ENCODE data around the gene MOB1A. TPM values are rescaled to one million over a fixed set of nuclear protein-coding genes. Genes with fewer than 3 reads are reported as not detected.

MOB1A gene
- total RNA-seq, 2 donors from 2014 or later: 121 to 135 TPM

DNA sequence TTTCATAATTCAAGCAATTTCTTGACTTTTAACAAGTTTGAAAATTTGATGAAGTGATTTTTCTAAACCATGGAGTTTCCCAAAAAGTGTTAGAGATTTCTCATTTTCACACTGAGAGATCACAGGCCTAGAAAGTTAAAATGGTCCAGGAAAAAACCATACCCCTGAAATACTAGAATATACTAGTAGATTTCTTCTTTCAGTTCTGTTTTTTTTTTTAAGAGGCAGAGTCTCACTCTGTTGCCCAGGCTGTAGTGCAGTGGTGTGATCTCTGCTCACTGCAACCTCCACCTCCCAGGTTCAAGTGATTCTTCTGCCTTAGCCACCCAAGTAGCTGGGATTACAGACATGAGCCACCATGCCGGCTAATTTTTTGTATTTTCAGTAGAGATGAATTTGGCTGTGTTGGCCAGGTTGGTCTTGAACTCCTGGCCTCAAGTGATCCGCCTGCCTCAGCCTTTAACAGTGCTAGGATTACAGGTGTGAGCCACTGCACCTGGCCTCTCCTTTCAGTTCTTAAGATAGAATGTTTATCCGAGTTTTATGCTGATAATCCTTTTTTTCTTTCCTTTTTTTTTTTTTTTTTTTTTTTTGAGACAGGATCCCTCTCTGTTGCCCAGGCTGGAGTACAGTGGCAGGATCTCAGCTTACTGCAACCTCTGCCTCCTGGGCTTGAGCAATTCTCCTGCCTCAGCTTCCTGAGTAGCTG is 34.2 kb upstream of the MOB1A start:
- Mint-ChIP-seq H3K4me1 (ENCODE audit: low read depth) (peaks cover 18% of the 10 kb centered on the region), H3K27ac (no peak overlapping the region), H3K9me3 (no peaks in the 10 kb centered on the region), H3K36me3 (ENCODE audit: insufficient read depth in 2 of 2) (peaks cover 17 to 65% of the 10 kb centered on the region in 2 donors), H3K27me3 (ENCODE audit: low read depth) (no peaks in the 10 kb centered on the region), H3K4me3 (no peak overlapping the region)
- no peak for ATAC-seq (replicated peaks in 1 of 2)
- no peak for DNase-seq

DNA sequence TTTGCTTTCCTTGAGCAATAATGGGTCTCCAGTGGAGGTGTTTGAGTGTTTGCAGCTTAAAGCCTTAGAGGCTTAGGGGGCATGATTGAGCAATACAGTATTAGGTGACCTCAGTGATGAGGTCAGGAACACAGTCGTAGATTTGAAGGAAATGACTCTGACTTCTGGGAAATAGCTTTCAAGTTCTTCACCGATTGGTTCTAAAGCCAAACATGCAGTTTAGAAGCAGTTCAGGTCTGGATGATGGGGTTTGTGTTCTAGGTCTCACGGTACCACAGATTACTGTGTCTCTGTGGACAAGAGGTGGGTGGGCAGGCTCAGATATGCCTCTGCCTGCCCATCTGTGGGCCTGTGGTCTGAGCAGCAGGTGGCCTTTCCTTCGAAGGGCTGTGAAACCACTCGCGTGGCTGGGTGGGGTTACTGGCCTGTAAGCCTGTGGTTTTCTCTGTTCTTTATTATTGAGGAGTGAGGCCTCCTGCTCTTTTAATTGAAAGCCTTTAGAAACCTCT is 27.6 kb upstream of the MOB1A start:
- Mint-ChIP-seq H3K9me3 (no peaks in the 10 kb centered on the region), H3K4me3 (peak overlapping the region; percentile 78 to 90), H3K27ac (peak overlapping the region; percentile 98), H3K36me3 (ENCODE audit: insufficient read depth in 2 of 2) (peaks cover 27 to 71% of the 10 kb centered on the region in 2 donors), H3K4me1 (ENCODE audit: low read depth) (peaks cover 77% of the 10 kb centered on the region), H3K27me3 (ENCODE audit: low read depth) (no peaks in the 10 kb centered on the region)
- ATAC-seq (replicated peaks in 1 of 2) (peak; percentile 91 to 95), DNase-seq (peak; percentile 71 to 73)

DNA sequence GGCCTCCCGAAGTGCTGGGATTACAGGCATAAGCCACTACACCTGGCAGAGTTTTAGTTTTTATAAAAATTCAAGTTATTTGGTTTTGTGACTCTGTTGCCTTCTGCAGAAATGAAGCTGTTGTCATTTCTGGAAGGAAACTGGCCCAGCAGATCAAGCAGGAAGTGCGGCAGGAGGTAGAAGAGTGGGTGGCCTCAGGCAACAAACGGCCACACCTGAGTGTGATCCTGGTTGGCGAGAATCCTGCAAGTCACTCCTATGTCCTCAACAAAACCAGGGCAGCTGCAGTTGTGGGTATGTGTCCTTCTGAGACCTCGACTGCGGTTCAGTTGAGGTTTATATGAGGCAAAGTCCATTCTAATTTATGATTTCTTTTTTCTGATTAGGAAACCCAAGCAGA is 26.9 kb upstream of the MOB1A start:
- H3K4me3 Mint-ChIP-seq: peak overlapping the region; percentile 78 to 90
- ATAC-seq (replicated peaks in 1 of 2): peak; percentile 58 to 59
- peak overlapping the region; percentile 98 for H3K27ac Mint-ChIP-seq
- no peaks in the 10 kb centered on the region for H3K27me3 Mint-ChIP-seq (ENCODE audit: low read depth)
- H3K9me3 Mint-ChIP-seq: no peaks in the 10 kb centered on the region
- peaks cover 26 to 70% of the 10 kb centered on the region in 2 donors for H3K36me3 Mint-ChIP-seq (ENCODE audit: insufficient read depth in 2 of 2)
- H3K4me1 Mint-ChIP-seq (ENCODE audit: low read depth): peaks cover 84% of the 10 kb centered on the region
- peak; percentile 52 to 57 for DNase-seq

DNA sequence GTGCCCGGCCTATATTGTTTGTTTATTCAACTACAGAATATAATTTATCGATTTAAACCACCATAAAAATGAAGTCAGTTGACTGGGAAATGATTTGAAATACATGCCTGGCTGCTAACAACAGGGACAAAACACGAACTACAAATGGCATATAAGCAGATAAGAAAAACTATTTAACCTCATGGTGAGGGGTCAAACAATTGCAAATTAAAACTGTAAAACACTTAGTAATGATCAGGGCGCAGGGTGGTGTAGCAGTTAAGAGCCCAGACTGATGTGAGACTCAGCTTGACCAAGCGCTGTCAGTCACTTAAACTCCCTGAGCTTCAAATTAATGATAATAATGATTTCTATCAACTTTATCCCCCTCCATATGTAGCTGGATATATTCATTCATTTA is 26.4 kb upstream of the MOB1A start:
- Mint-ChIP-seq H3K27me3 (ENCODE audit: low read depth) (no peaks in the 10 kb centered on the region), H3K9me3 (no peaks in the 10 kb centered on the region), H3K4me1 (ENCODE audit: low read depth) (peaks cover 89% of the 10 kb centered on the region), H3K36me3 (ENCODE audit: insufficient read depth in 2 of 2) (peaks cover 29 to 75% of the 10 kb centered on the region in 2 donors), H3K27ac (peak overlapping the region; percentile 98), H3K4me3 (peak overlapping the region; percentile 78 to 90)
- ATAC-seq (replicated peaks in 1 of 2): no peak
- no peak for DNase-seq

DNA sequence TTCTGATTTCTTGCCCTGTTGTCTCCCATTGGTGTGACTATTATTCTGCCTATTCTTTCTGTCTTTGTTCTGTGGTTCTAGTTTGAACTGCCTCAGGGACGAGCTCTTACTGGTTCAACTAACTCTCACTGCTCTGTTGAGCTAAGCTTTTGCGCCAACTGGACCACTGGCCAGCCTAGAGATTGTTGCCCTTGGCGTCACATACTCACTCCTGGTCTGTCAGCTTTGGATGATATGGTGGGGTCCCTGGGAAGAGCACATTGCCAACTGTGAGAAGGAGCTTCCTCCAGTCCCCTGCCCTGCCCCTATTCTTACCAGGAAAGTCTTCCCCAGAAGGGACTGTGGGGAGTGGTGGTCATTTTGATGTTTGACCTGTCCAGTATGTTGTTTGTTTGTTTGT is 25.8 kb upstream of the MOB1A start:
- H3K36me3 Mint-ChIP-seq (ENCODE audit: insufficient read depth in 2 of 2): peaks cover 31 to 77% of the 10 kb centered on the region in 2 donors
- peaks cover 93% of the 10 kb centered on the region for H3K4me1 Mint-ChIP-seq (ENCODE audit: low read depth)
- H3K9me3 Mint-ChIP-seq: no peaks in the 10 kb centered on the region
- H3K27ac Mint-ChIP-seq: peak overlapping the region; percentile 98
- H3K27me3 Mint-ChIP-seq (ENCODE audit: low read depth): no peaks in the 10 kb centered on the region
- peak overlapping the region; percentile 78 to 90 for H3K4me3 Mint-ChIP-seq
- no peak for ATAC-seq (replicated peaks in 1 of 2)
- DNase-seq: no peak

DNA sequence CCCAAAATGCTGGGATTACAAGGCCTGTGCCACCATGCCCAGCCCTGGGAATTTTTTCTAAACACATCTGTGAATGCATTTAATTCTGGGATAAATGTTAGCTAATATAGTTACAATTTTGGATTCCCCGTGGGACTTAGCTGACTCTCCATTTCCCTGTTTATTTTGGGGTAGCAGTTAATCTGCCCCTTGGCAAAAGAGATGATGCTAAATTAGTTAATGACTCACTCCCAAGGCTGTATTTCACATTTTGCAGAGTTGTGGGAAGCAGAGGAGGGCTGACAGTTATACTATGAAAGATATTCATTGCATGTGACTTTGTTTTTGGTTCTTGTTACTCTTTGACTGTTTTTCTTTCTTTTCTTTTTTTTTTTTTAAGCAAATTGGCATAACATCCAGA is 22.9 kb upstream of the MOB1A start:
- peak overlapping the region; percentile 98 to 99 for H3K4me3 Mint-ChIP-seq
- H3K27me3 Mint-ChIP-seq (ENCODE audit: low read depth): no peaks in the 10 kb centered on the region
- ATAC-seq (replicated peaks in 1 of 2) (no peak), DNase-seq (no peak)
- peaks cover 88% of the 10 kb centered on the region for H3K4me1 Mint-ChIP-seq (ENCODE audit: low read depth)
- peaks cover 30 to 58% of the 10 kb centered on the region in 2 donors for H3K36me3 Mint-ChIP-seq (ENCODE audit: insufficient read depth in 2 of 2)
- H3K9me3 Mint-ChIP-seq: no peaks in the 10 kb centered on the region
- peak overlapping the region; percentile 99 for H3K27ac Mint-ChIP-seq

DNA sequence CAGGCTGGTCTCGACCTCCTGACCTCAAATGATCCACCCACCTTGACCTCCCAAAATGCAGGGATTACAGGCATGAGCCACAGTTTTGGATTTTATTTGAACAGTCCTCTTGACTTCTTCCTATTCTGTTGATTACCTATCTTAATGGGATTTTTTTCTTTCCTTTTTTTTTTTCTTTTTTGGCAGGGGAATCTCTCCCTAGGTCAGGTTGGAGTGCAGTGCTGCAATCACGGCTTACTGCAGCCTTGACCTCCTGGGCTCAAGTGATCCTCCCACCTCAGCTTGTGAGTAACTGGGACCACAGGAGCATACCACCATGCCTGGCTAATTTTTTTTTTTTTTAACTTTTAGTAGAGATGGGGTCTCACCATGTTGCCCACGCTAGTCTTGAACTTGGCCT is 22.5 kb upstream of the MOB1A start:
- no peak for ATAC-seq (replicated peaks in 1 of 2)

DNA sequence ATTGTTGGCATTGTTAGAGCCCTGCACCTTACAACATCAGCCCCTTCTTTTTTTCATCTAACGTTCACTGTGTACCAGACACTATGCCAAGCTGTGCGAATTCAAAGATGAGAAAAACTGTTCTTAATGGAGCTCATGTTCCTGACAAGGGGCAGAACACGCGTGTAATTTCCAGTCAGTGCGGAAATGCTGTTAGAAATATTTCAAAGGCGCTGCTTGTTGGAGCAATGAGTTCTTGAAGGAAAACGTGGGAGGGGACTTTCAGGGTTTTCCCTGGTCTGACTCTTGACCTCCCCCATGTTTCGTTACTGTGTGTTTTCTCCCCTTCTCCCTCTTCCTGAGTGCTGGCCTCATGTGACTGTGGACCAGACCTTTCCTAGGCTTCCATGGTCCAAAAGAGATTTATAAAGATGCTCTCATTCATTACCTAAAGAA is 21.2 kb upstream of the MOB1A start:
- Mint-ChIP-seq H3K27me3 (ENCODE audit: low read depth) (no peaks in the 10 kb centered on the region), H3K4me1 (ENCODE audit: low read depth) (peaks cover 71% of the 10 kb centered on the region), H3K9me3 (no peaks in the 10 kb centered on the region), H3K36me3 (ENCODE audit: insufficient read depth in 2 of 2) (peaks cover 24 to 46% of the 10 kb centered on the region in 2 donors), H3K4me3 (peak overlapping the region; percentile 98 to 99), H3K27ac (peak overlapping the region; percentile 99)
- ATAC-seq (replicated peaks in 1 of 2) (no peak), DNase-seq (peak; percentile 43 to 45)

More for the DNA sequence above, 22.5 kb upstream of the MOB1A start:
- Mint-ChIP-seq H3K4me1 (ENCODE audit: low read depth) (peaks cover 84% of the 10 kb centered on the region), H3K27ac (peak overlapping the region; percentile 99), H3K27me3 (ENCODE audit: low read depth) (no peaks in the 10 kb centered on the region), H3K4me3 (peak overlapping the region; percentile 98 to 99), H3K36me3 (ENCODE audit: insufficient read depth in 2 of 2) (peaks cover 27 to 54% of the 10 kb centered on the region in 2 donors), H3K9me3 (no peaks in the 10 kb centered on the region)
- no peak for DNase-seq

DNA sequence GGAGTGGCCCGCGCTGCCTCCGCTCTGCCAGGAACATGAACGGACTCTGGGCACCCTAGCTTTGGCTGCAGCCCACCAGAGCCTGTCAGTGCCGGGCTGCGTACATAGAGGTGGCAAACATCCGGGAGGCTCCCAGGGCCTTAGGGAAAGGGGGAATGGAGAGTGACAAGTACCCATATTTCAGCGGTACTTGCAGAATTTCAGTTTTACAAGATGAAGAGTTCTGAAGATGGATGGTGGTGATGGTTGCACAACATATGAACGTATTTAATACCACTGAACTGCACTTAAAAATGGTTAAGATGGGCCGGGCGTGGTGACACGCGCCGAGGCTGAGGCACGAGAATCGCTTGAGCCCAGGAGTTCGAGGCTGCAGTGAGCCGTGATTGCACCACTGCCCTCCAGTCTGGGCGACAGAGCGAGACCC is 20.6 kb upstream of the MOB1A start:
- ATAC-seq (replicated peaks in 1 of 2) (no peak), DNase-seq (peak in 1 of 2 donors; percentile 30)
- H3K4me1 Mint-ChIP-seq (ENCODE audit: low read depth): peaks cover 65% of the 10 kb centered on the region
- no peaks in the 10 kb centered on the region for H3K9me3 Mint-ChIP-seq
- no peaks in the 10 kb centered on the region for H3K27me3 Mint-ChIP-seq (ENCODE audit: low read depth)
- H3K4me3 Mint-ChIP-seq: peak overlapping the region; percentile 98 to 99
- H3K36me3 Mint-ChIP-seq (ENCODE audit: insufficient read depth in 2 of 2): peaks cover 20 to 40% of the 10 kb centered on the region in 2 donors
- H3K27ac Mint-ChIP-seq: peak overlapping the region; percentile 99

DNA sequence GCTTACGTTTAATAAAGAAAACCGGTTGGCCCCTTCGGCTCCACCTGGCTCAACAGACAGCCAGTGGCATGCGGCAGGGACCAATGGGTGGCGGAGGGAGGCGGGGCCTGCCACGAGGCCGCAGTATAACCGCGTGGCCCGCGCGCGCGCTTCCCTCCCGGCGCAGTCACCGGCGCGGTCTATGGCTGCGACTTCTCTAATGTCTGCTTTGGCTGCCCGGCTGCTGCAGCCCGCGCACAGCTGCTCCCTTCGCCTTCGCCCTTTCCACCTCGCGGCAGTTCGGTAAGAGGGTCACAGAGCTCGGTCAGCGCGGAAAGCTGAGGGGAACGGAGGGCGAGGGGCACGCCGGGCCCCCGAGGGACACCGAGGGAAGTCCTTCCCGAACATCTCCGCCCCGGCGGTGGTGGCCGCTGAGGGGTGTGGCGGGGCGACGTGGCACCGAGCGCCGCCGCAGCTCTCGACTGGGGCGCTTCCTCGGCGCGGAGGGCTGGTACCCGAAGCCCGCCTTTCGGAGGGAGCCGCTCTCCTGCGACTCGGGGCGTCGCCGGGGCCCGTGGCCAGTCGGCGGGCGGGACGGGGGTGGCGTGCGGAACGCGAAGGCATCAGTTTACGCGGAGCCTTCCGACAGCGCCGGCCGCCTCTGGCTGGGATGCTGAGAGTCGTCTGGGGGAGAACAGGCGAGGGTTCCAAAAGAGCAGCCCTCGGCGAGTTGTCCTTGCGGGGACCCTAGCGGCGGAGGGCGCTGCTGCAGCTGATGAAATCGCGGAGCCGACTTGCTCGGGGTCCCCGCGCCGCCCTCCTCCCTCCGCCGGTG is 20.0 kb upstream of the MOB1A start, which contains the start of gene MTHFD2:
MTHFD2 (plus strand) TSS at position 155 of the 814 bp plus-strand sequence; CDS start at position 182, 27 bp downstream.
- DNase-seq (peak; percentile 95), ATAC-seq (replicated peaks in 1 of 2) (peak; percentile 89 to 90)
- H3K27me3 Mint-ChIP-seq (ENCODE audit: low read depth): no peaks in the 10 kb centered on the region
- H3K4me3 Mint-ChIP-seq: peak within 1 kb of the TSS; percentile 98 to 99
- H3K9me3 Mint-ChIP-seq: no peaks in the 10 kb centered on the region
- peaks cover 59% of the 10 kb centered on the region for H3K4me1 Mint-ChIP-seq (ENCODE audit: low read depth)
- peaks cover 20 to 40% of the 10 kb centered on the region in 2 donors for H3K36me3 Mint-ChIP-seq (ENCODE audit: insufficient read depth in 2 of 2)
- H3K27ac Mint-ChIP-seq: peak within 1 kb of the TSS; percentile 100

DNA sequence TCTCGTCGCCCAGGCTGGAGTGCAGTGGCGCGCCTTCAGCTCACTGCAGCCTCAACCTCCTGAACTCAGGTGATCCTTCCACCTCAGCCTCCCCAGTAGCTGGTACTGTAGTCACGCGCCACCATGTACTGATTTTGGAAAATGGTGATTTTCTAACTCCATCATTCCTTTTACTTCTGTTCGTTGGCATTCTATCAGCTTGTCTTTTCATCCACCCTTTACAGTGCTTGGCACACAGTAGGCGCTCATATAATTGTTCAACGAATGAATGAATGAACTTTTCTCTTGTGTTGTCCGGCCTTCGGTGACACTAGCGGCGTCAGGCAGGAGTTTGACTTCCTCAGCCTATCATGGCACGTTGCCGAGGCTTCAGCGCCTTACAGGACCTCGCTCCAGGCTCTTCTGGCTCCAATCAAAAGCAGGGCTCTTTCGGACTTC is 19.4 kb upstream of the MOB1A start:
- Mint-ChIP-seq H3K4me3 (peak overlapping the region; percentile 98 to 99), H3K27me3 (ENCODE audit: low read depth) (no peaks in the 10 kb centered on the region), H3K9me3 (no peaks in the 10 kb centered on the region), H3K27ac (peak overlapping the region; percentile 100), H3K36me3 (ENCODE audit: insufficient read depth in 2 of 2) (peaks cover 18 to 35% of the 10 kb centered on the region in 2 donors), H3K4me1 (ENCODE audit: low read depth) (peaks cover 52% of the 10 kb centered on the region)
- DNase-seq (no peak), ATAC-seq (replicated peaks in 1 of 2) (no peak)

DNA sequence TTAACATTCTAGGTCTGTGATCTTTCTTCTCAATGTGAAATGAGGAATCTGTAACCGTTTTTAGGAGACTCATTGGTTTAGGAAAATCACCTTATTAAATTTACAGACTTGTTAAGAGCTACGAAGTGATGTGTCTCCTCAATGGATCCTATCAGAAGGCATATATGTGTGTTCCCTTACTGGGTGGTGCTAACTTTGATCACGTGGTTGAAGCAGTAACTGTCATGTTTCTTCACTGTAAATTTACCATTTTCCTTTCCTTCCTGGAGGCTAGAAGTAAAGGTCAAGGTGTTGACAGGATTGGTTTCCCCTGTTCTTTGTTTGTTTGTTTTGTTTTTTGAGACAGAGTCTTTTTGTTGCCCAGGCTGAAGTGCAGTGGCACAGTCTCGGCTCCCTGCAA is 18.4 kb upstream of the MOB1A start:
- Mint-ChIP-seq H3K36me3 (ENCODE audit: insufficient read depth in 2 of 2) (peaks cover 18 to 29% of the 10 kb centered on the region in 2 donors), H3K9me3 (no peaks in the 10 kb centered on the region), H3K27ac (no peak overlapping the region), H3K4me3 (peak overlapping the region in 1 of 2 donors; percentile 43), H3K27me3 (ENCODE audit: low read depth) (no peaks in the 10 kb centered on the region), H3K4me1 (ENCODE audit: low read depth) (peaks cover 44% of the 10 kb centered on the region)
- DNase-seq (no peak), ATAC-seq (replicated peaks in 1 of 2) (no peak)

DNA sequence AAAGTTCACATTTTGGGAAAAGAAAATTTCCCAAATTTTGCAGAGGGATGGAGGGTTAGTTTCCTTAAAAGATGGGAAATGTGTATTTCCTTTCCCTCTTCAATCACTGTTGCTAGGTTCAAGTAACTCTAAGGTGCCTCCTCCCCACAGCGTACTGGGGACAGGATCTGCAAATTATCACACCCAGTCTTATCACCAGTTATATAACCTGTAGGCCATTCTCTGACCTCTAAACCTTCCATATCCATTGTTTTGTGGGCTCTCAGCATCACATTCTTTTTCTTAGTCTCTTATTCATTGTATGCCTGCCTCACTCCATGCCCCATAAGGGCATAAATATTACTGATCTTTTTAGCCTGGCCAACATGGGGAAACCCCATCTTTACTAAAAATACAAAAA is 16.1 kb upstream of the MOB1A start:
- Mint-ChIP-seq H3K36me3 (ENCODE audit: insufficient read depth in 2 of 2) (peaks cover 8 to 11% of the 10 kb centered on the region in 2 donors), H3K4me1 (ENCODE audit: low read depth) (peaks cover 26% of the 10 kb centered on the region), H3K27me3 (ENCODE audit: low read depth) (peaks cover 6% of the 10 kb centered on the region), H3K9me3 (no peaks in the 10 kb centered on the region), H3K27ac (no peak overlapping the region), H3K4me3 (no peak overlapping the region)
- no peak for ATAC-seq (replicated peaks in 1 of 2)
- no peak for DNase-seq

All from activated T-cell treated with anti-CD3 and anti-CD28 coated beads, Interleukin-2, amount 50 U/mL, for 72 hours (primary cell).